Calu3 (cell line): Measurements from ENCODE around the gene SLC39A11. TPM values are rescaled to one million over a fixed set of nuclear protein-coding genes. Genes with fewer than 3 reads are reported as not detected.

ENCODE experiments used
- BruUV-seq: library from RNA; stranded (reverse); fragments of 400-500 nt; replicated peaks from 2 replicates; lab custom pipeline; 2021; lab: Mats Ljungman, UMichigan
- CTCF ChIA-PET: fragments of 300-600 bp; sonication (Branson Sonifier 250); formaldehyde crosslinking; loops from one replicate; lab custom pipeline; 2022; ENCODE audit warnings: antibody characterized with exemption; lab: Charles Lee
- DNase-seq: peaks from one replicate; pipeline ENCODE4 v3.0.0; 2022
- H3K27ac Mint-ChIP-seq: one replicate; pipeline ENCODE4 v1.8.0; 2022; ENCODE audit warnings: mixed read lengths; ENCODE audit not compliant: unreplicated experiment
- H3K27me3 Mint-ChIP-seq: one replicate; pipeline ENCODE4 v1.8.0; 2022; ENCODE audit warnings: mixed read lengths; ENCODE audit not compliant: unreplicated experiment
- H3K36me3 Mint-ChIP-seq: one replicate; pipeline ENCODE4 v1.8.0; 2022; ENCODE audit warnings: mild to moderate bottlenecking, moderate library complexity, mixed read lengths; ENCODE audit not compliant: insufficient read depth, unreplicated experiment
- H3K4me1 Mint-ChIP-seq: one replicate; pipeline ENCODE4 v1.8.0; 2022; ENCODE audit warnings: mild to moderate bottlenecking, low read depth, mixed read lengths; ENCODE audit not compliant: unreplicated experiment
- H3K4me3 Mint-ChIP-seq: one replicate; pipeline ENCODE4 v1.8.0; 2022; ENCODE audit warnings: mild to moderate bottlenecking, low read depth, moderate library complexity, mixed read lengths; ENCODE audit not compliant: unreplicated experiment
- H3K9me3 Mint-ChIP-seq: one replicate; pipeline ENCODE4 v1.8.0; 2022; ENCODE audit warnings: low read depth, mixed read lengths; ENCODE audit not compliant: unreplicated experiment
- CTCF ChIP-seq: fragments of 200-600 bp; IDR thresholded peaks from one replicate; pipeline ENCODE4 v1.8.0; 2022; ENCODE audit warnings: antibody characterized with exemption; ENCODE audit not compliant: unreplicated experiment
- intact Hi-C: fragments of 100-400 bp; cut with micrococcal nuclease; formaldehyde crosslinking; loops from one replicate; pipeline ENCODE4 v1.10.0; 2022; ENCODE audit not compliant: unreplicated experiment
- total RNA-seq: library from RNA; stranded (reverse); gene quantifications from 2 replicates; pipeline ENCODE4 v1.2.3, GENCODE V29; 2022

Gene SLC39A11
- total RNA-seq, 1 experiment from 2014 or later, result 60.3 TPM

DNA sequence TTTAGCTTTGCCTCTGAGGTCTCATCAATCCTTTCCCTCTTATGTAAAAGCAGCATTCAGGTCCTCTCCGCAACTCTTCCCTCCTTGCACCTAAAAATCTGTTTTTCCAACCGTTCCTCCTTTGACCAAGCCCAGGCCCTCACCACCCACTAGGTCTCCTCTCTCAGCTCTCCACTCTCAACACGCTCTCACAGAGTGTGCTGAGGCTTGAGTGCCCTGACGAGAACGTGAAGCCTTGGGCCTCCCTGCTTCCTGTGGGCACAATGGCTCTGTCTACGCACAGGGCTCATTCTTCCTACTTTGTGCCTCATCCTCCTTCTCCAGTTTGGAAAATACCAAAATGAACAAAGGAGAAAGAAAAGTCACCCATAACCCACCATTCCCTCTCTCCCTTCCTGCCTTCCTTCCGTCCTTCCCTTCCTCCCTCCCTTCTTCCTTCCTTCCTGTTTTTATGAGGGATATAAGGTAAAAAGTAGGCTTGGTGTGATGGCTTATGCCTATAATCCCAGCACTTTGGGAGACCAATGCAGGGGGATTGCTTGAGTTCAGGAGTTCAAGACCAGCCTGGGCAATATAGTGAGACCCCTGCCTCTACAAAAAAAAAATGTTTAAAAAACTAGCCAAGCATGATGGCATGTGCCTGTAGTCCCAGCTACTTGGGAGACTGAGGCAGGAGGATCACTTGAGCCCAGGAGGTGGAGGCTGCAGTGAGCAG lies 31.3 kb upstream of the SLC39A11 start:
- CTCF ChIA-PET, result no interaction called here
- peaks cover 28% of the 10 kb centered on the region for H3K27me3 Mint-ChIP-seq
- no peak overlapping the region for H3K4me3 Mint-ChIP-seq
- intact Hi-C loops, result no loop called here
- no peak for DNase-seq
- H3K27ac Mint-ChIP-seq, result no peak overlapping the region
- H3K36me3 Mint-ChIP-seq, result no peaks in the 10 kb centered on the region
- TF ChIP-seq CTCF, result no peak
- no peaks in the 10 kb centered on the region for H3K9me3 Mint-ChIP-seq
- no TSS peak for BruUV-seq
- no peaks in the 10 kb centered on the region for H3K4me1 Mint-ChIP-seq

GRCh38 chr17:73122953-73123605 lies 30.6 kb upstream of the SLC39A11 start:
- no peak for DNase-seq
- Mint-ChIP-seq H3K4me3 (no peak overlapping the region), H3K27ac (no peak overlapping the region), H3K27me3 (peaks cover 28% of the 10 kb centered on the region), H3K36me3 (no peaks in the 10 kb centered on the region), H3K9me3 (no peaks in the 10 kb centered on the region), H3K4me1 (no peaks in the 10 kb centered on the region)
- CTCF ChIA-PET, result no interaction called here
- intact Hi-C loops, result no loop called here
- BruUV-seq, result no TSS peak
- TF ChIP-seq CTCF, result no peak

- no TSS peak for BruUV-seq
- intact Hi-C loops, result no loop called here
- no peak for DNase-seq
- Mint-ChIP-seq H3K27ac (no peak overlapping the region), H3K27me3 (peaks cover 28% of the 10 kb centered on the region), H3K9me3 (no peaks in the 10 kb centered on the region), H3K4me1 (no peaks in the 10 kb centered on the region), H3K4me3 (no peak overlapping the region), H3K36me3 (no peaks in the 10 kb centered on the region)
- CTCF ChIA-PET, result no interaction called here
- TF ChIP-seq CTCF, result no peak
These were observed 29.0 kb upstream of the SLC39A11 start for GRCh38 chr17:73121506-73121905.

GRCh38 chr17:73119631-73120030 lies 27.1 kb upstream of the SLC39A11 start:
- Mint-ChIP-seq H3K4me1 (no peaks in the 10 kb centered on the region), H3K27ac (no peak overlapping the region), H3K36me3 (no peaks in the 10 kb centered on the region), H3K4me3 (no peak overlapping the region), H3K9me3 (no peaks in the 10 kb centered on the region), H3K27me3 (peaks cover 44% of the 10 kb centered on the region)
- DNase-seq, result no peak
- CTCF ChIA-PET, result no interaction called here
- no TSS peak for BruUV-seq
- intact Hi-C loops, result no loop called here
- TF ChIP-seq CTCF, result no peak
